ENCODE results near the gene ITGAV.

- TF ChIP-seq CTCF (IDR thresholded peaks at IDR 0.05) (no peak), POLR2A (IDR thresholded peaks at IDR 0.05) (no peak)
These were observed 124.8 kb downstream of the ITGAV start for GRCh38 chr2:186714611-186715010.

Data from lower leg skin (tissue), 3 donors.